Activated CD8-positive, alpha-beta memory T cell treated with anti-CD3 and anti-CD28 coated beads, Interleukin-2, amount 50 U/mL, for 48 hours (primary cell): ENCODE measurements around the gene RUNX1.

Experiments used
- DNase-seq: peaks from one replicate; pipeline ENCODE4 v3.0.0-alpha.2; 2020

RUNX1 gene

DNA sequence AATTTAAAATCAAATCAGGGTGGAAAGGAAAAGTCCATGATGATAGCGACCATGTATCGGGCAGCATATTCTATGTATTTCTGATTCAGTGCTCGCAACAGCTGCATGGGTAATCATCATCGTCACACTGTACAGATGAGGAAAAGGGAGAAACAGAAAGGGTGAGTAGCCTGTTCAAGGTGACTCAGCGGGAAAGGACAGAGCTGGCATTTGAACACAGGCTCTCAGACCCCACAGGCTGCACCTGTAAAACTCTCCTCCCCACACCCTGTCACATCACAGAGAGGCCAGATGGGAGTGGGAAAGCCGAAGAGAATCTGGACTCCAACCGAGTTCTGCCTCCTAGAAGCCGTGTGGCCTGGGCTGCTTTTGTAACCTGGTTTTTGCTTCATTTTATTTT, 14.0 kb downstream of the RUNX1 start:
- DNase-seq: no peak

DNA sequence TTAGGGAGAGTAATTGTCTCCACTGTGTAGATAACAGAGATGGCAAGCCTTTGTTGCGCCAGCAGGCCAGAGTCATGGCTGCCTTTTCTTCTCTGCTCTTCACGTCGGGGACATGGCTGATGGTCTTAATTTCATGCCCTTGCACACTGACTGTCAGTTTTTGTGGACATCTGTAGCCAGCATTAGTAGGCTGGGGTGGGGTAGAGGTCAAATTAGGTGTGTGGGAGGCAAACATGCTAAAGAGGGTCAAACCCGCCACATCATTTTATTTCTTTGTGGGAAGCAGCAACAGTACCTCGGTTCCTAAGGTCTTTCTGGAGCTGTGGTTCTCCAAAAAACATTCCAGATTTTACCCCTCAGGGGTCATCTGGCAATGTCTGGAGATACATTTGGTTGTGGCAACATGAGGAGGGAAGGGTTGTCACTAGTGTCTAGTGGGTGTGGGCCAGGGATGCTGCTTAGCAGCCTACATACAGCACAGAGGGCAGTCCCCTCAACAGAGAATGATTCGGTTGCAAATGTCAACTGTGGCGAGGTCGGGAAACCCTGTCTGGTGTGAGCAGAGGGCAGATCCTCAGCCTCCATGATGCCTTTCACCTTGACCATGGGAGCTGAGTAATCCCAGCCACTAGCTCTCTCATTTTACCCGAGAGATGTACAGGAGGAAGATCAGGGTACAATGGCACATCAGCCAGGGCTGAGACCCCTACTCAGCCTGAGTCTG, 14.7 kb downstream of the RUNX1 start:
- no peak for DNase-seq

- DNase-seq: no peak
Observed at GRCh38 chr21:35032474-35033263, 16.4 kb downstream of the RUNX1 start.

GRCh38 chr21:35028451-35028978, 20.6 kb downstream of the RUNX1 start:
- DNase-seq: no peak

DNA sequence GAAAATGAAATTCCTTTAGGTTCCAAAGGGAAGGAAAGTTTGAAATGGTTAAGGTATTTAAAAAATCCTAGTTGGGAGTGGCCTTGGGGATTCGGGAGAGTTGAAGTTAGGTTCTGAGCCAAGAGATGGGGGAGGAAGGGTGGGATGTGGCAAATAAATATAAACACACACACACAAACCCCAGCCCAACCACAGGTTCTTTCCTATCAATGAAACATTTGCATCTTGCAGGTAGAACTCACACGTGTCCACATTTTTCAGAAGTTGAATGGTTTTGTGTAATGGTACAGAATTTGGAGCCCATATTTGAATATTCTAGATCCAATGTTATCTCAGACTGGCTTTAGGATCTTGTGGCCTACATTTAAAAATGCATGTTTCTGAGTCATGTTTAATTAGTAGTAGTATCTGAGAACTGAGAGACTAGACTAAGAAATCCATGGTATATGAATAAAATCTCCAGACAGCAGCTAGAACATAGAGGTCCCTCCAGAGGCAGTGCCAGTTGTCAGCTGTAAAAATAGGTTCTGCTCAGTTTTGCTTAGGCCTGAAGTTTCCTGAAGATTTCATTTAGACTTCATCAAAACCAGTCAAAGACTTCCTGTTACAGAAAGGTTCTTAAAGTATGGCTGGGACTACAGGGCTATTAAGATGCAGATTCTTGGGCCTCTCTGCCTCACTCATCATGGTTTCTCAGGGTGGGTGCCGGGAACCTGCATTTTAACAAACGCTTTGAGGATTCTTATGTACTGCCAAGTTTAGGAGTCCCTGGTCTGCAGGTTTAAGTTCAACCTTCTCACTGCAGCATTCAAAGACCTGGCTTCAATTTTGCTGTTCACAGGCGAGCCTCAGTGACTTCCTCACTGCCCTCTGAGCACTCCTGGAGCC, 21.3 kb downstream of the RUNX1 start:
- DNase-seq: no peak

- DNase-seq: peak; percentile 89
Observed at GRCh38 chr21:35026617-35027562, 22.2 kb downstream of the RUNX1 start.

- DNase-seq: no peak
Observed at GRCh38 chr21:35026153-35026500, 23.0 kb downstream of the RUNX1 start.

DNA sequence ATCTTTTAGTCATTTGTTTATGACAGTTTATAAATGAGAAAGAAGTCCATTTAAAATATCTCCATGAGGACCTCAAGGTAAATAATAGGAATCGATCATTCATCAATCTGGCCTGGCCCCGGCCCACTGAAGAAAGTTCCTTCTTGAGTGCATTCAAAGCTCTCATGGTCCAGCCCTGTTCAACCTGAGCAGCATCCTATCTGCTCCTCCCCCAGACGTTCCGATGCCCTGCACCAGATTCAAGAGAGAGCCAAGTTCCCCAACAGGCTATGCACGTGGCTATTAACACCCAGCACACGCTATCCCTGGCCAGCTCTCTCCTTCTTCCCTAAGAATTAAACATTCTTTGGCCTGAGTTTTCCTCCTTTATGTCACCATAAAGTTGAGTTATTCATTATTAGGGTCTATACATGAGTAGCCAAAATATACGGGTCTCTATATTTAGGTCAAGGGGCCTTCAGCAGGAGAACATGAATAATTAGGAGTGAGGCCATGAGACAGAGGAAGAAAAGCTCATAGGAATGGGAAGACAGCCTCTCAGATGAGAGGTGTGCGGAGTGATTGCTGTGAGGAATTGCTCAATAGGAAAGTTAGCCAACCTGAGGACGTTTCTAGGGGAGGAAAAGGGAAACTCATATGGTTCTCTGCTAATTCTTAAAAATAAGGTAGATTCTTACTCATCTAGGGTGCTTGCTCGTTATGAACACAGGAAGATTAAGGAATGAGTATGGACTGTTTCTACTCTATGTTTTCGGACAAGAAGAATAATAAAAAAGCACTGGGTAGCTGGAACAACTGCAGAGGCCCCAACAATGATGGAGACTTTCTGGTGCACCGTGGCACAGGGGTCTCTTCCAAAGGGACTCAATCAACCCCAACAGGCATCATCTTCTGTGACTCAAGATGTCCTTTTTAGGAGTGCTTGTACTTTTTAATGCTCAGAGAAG, 23.6 kb downstream of the RUNX1 start:
- DNase-seq: no peak

DNA sequence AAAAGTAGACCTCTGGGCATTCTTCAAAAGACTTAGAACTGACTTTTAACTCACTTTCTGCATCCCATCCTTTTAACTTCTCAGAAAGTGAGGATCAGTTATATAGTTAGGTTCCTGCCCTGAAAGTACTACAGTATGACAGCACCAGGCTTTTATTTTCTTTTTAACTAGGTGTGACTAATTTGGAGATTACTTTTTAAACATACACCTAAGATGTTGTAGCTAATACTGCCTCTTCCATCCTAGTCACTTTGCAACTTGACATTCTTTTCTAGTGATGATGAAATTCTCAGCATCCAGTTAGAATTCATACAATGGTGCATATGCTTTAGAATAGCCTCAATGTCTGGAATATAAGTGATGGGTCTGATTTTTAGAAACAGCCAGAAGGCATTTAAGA, 24.6 kb downstream of the RUNX1 start:
- DNase-seq: no peak

GRCh38 chr21:35024071-35024420, 25.1 kb downstream of the RUNX1 start:
- DNase-seq: no peak

- no peak for DNase-seq
Observed at GRCh38 chr21:35023396-35024070, 25.6 kb downstream of the RUNX1 start.

DNA sequence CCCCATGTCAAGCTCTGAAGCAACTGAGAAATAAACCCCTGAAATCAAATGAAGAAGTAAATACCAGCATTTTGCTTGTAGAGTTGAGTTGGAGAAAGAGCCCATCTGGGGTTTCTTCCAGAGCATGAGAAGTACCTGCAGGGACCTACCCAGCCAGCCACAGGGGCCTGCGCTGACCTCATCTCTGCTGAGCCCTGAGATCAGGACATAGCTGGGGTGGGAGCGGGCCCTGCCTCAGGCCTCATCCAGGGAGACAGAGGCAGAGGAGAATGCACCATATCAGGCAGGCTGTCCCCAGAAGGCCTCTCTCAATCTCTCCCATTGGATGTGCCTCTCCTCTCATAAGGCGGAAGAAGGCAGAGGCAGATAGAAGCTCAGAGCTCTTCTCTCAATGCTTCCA, 27.6 kb downstream of the RUNX1 start:
- DNase-seq: no peak

DNA sequence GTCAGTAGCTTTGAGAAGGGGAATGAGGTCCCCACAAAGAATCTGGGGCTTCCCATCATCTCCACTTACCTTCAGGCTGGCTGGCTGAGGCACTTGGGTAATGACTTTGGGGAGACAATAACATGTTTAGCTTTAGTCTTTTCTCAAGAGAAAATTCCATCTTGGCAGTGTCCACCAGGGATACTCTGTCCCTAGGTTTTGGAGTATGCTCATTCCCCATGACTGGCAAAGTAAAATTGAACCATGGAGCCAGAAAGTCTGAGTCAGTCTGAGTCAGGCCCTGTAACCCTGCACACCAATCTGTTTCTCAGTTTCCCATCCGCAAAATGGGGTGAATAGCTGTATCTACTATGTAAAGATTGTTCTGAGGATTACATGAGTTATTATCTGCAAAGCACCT, 28.2 kb downstream of the RUNX1 start:
- no peak for DNase-seq

- no peak for DNase-seq
Observed at GRCh38 chr21:35020436-35020835, 28.7 kb downstream of the RUNX1 start.

- DNase-seq: no peak
Observed at GRCh38 chr21:35019631-35020032, 29.5 kb downstream of the RUNX1 start.

DNA sequence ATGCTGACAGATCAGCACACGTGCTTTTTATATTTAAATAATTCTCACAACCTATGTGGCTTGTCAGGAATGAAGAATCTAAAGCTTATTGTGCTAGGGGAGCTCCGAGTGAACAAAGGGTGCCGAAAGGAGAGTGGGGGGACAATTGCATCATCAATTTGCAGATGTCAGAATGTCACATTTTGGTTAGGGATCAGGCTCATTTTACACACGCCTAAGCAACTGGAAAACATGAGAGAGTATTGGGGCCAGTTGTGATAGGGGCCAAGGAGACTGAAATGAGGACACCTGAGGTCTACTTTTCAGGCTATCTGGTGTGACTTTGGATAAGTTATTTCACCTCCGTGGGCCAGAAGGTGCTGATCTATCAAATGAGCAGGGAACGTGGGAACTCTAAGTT, 31.8 kb downstream of the RUNX1 start:
- DNase-seq: no peak

DNA sequence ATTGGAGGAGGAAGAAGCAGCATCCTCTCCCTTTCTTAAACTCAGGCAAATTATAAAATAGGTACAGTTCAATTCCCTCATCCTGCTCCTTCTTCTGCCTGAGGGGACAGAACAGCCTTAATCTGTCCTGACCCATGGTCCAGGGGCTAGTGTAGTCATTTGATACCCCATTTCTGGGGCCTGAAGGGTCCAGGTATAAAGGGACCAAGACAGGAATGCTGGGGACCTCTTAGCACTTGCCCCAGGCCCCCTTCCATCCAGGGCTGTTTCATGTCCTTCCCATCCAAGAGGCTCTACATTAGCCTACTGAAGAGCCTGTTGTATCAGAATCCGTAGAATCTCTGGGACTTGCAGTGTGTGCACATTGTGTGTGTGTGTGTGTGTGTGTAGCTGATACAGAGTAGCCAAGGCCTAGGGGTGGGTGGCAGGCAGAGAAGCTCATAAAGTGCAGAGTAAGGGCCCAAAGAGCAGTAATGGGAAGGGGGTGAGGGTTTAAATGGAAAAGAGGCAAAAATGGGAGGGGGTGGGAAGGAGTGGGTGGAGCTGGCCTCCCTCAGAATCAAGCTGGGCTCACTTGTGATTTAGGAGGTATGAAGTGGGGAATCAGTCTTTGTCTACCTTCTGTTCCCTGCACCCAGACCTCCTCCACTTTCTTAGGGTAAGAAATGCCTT, 32.4 kb downstream of the RUNX1 start:
- DNase-seq: no peak

- no peak for DNase-seq
Observed at GRCh38 chr21:35016071-35016470, 33.0 kb downstream of the RUNX1 start.

DNA sequence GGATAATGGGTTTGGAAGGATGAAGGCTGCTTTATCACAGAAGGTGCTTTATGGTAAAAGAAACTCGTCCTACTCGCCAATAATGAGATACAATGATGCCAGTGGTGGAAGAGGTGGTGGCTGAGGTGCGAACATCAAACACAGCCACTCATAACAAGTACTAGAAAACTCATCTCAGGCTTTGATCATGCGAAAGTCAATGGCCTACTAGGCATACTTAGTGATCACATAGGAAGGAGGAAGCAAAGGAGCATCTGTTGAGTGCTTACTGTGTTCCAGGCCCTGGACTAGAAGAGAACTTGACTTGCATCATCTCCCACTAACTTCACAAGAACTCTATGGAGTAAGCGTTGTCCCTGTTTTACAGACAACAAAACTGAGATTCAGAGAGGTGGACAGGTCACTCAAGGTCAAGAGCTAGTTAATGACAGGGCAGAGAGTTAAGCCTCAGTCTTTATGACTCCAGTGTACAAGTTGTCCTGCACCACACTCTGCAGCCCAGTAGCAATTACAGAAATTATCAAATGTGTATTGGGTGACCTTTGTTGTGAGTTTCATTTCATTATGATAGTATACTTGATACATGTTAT, 33.6 kb downstream of the RUNX1 start:
- DNase-seq: no peak
